OCI-LY1 (cell line): ENCODE data around the gene GABRP.

Experiments
- H2AFZ ChIP-seq: fragments of 200-600 bp; sonication (generic), shearing (Covaris generic); 2 replicates; pipeline ENCODE4 v1.6.0; 2014; ENCODE audit warnings: antibody characterized with exemption, mild to moderate bottlenecking, low read length
- H3F3A ChIP-seq: fragments of 200-600 bp; sonication (generic), shearing (Covaris generic); 2 replicates; pipeline ENCODE4 v1.6.0; 2014; ENCODE audit warnings: mild to moderate bottlenecking, antibody characterized with exemption, low read length, moderate library complexity; ENCODE audit not compliant: insufficient read depth
- H3K27ac ChIP-seq: fragments of 200-600 bp; sonication (generic); 2 replicates; pipeline ENCODE4 v1.5.1; 2014; ENCODE audit warnings: low read length, mixed run types, mild to moderate bottlenecking, low read depth; ENCODE audit not compliant: poor library complexity, severe bottlenecking
- H3K27me3 ChIP-seq: fragments of 200-600 bp; sonication (generic); 2 replicates; pipeline ENCODE4 v1.6.0; 2014; ENCODE audit warnings: antibody characterized with exemption, mild to moderate bottlenecking, low read length, moderate library complexity; ENCODE audit not compliant: insufficient read depth
- H3K36me3 ChIP-seq: fragments of 200-600 bp; sonication (generic); 2 replicates; pipeline ENCODE4 v1.6.1; 2014; ENCODE audit warnings: mild to moderate bottlenecking, antibody characterized with exemption, low read length, moderate library complexity, mixed read lengths; ENCODE audit not compliant: insufficient read depth
- H3K4me1 ChIP-seq: fragments of 200-600 bp; sonication (generic); 2 replicates; pipeline ENCODE4 v1.5.1; 2014; ENCODE audit warnings: mild to moderate bottlenecking, low read length, moderate library complexity; ENCODE audit not compliant: insufficient read depth, severe bottlenecking
- H3K4me2 ChIP-seq: fragments of 200-600 bp; sonication (generic), shearing (Covaris generic); 2 replicates; pipeline ENCODE4 v1.6.1; 2014; ENCODE audit warnings: low read length
- H3K4me3 ChIP-seq: fragments of 200-600 bp; sonication (generic); 2 replicates; pipeline ENCODE4 v1.5.1; 2014; ENCODE audit warnings: low read length, low read depth, mild to moderate bottlenecking, mixed read lengths; ENCODE audit not compliant: poor library complexity, severe bottlenecking
- H3K79me2 ChIP-seq: fragments of 200-600 bp; shearing (Covaris generic); 2 replicates; pipeline ENCODE4 v1.6.1; 2016; ENCODE audit warnings: mixed run types, low read length, mixed read lengths; ENCODE audit not compliant: insufficient read depth
- H3K9ac ChIP-seq: fragments of 200-600 bp; sonication (generic), shearing (Covaris generic); 2 replicates; pipeline ENCODE4 v1.6.1; 2014; ENCODE audit warnings: mild to moderate bottlenecking, low read length, mixed read lengths
- H3K9me2 ChIP-seq: fragments of 200-600 bp; sonication (generic), shearing (Covaris generic); 2 replicates; pipeline ENCODE4 v1.6.1; 2014; ENCODE audit warnings: low read depth, mild to moderate bottlenecking, low read length, mixed read lengths
- H3K9me3 ChIP-seq: fragments of 200-600 bp; shearing (Covaris generic); 2 replicates; pipeline ENCODE4 v1.6.1; 2014; ENCODE audit warnings: low read length, mixed read lengths
- H4K20me1 ChIP-seq: fragments of 200-600 bp; sonication (generic), shearing (Covaris generic); 2 replicates; pipeline ENCODE4 v1.6.0; 2016; ENCODE audit warnings: mild to moderate bottlenecking, low read length; ENCODE audit not compliant: insufficient read depth
- EZH2 ChIP-seq: fragments of 200-600 bp; sonication (generic), shearing (Covaris generic); IDR thresholded peaks from 2 replicates; pipeline ENCODE4 v1.8.0; 2017; ENCODE audit warnings: borderline replicate concordance, mixed run types, mild to moderate bottlenecking, antibody characterized with exemption, low read length, moderate library complexity, mixed read lengths
- TF ChIP-seq, protein P1 (sequence below): fragments of 200-600 bp; sonication (generic), shearing (Covaris generic); IDR thresholded peaks from 2 replicates; pipeline ENCODE4 v1.5.1; 2017; ENCODE audit warnings: mild to moderate bottlenecking, antibody characterized with exemption, low read length, moderate library complexity, mixed read lengths

Gene GABRP

DNA sequence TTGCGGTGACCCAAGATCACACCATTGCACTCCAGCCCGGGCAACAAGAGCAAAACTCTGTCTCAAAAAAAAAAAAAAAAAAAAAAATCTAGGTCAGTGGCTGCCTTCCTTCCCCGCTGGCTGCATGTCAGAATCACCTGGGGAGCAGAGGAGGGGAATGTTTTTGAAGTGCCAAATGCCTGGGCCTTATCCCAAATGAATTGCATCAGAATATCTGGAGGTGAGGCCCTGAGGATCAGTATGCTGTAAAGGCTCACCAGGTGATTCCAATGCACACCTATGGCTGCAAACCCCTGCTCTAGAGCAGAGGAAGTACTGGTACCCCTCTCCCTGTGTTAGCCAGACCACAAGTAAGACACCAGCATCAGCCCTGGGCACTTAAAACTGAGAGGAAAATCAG, 44.7 kb upstream of the GABRP start:
- Histone ChIP-seq H3K4me3 (no peak overlapping the region), H3K9me2 (no peaks in the 10 kb centered on the region)

GRCh38 chr5:170739446-170739845, 44.1 kb upstream of the GABRP start:
- H3K4me2 ChIP-seq, result no peak overlapping the region
- no peaks in the 10 kb centered on the region; the same call in 1 of the 2 replicates for H3K27me3 ChIP-seq
- H3K9ac ChIP-seq, result no peak overlapping the region
- H3K4me3 ChIP-seq, result no peak overlapping the region
- H4K20me1 ChIP-seq, result no peaks in the 10 kb centered on the region
- H3K36me3 ChIP-seq, result no peaks in the 10 kb centered on the region
- H2AFZ ChIP-seq, result no peak overlapping the region
- no peak overlapping the region for H3K27ac ChIP-seq
- no peaks in the 10 kb centered on the region for H3K9me3 ChIP-seq
- no peaks in the 10 kb centered on the region for H3K9me2 ChIP-seq
- no peaks in the 10 kb centered on the region for H3F3A ChIP-seq
- no peaks in the 10 kb centered on the region for H3K79me2 ChIP-seq
- no peak for TF ChIP-seq EZH2
- no peaks in the 10 kb centered on the region for H3K4me1 ChIP-seq

More for the DNA sequence above, 44.7 kb upstream of the GABRP start:
- Histone ChIP-seq H3K9ac (no peak overlapping the region), H3K4me2 (no peak overlapping the region), H3K4me1 (no peaks in the 10 kb centered on the region), H3F3A (no peaks in the 10 kb centered on the region), H3K27me3 (no peaks in the 10 kb centered on the region; the same call in 1 of the 2 replicates), H2AFZ (no peak overlapping the region), H4K20me1 (no peaks in the 10 kb centered on the region), H3K79me2 (no peaks in the 10 kb centered on the region), H3K9me3 (no peaks in the 10 kb centered on the region), H3K36me3 (no peaks in the 10 kb centered on the region), H3K27ac (no peak overlapping the region)
- TF ChIP-seq, protein P1, sequence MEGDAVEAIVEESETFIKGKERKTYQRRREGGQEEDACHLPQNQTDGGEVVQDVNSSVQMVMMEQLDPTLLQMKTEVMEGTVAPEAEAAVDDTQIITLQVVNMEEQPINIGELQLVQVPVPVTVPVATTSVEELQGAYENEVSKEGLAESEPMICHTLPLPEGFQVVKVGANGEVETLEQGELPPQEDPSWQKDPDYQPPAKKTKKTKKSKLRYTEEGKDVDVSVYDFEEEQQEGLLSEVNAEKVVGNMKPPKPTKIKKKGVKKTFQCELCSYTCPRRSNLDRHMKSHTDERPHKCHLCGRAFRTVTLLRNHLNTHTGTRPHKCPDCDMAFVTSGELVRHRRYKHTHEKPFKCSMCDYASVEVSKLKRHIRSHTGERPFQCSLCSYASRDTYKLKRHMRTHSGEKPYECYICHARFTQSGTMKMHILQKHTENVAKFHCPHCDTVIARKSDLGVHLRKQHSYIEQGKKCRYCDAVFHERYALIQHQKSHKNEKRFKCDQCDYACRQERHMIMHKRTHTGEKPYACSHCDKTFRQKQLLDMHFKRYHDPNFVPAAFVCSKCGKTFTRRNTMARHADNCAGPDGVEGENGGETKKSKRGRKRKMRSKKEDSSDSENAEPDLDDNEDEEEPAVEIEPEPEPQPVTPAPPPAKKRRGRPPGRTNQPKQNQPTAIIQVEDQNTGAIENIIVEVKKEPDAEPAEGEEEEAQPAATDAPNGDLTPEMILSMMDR, result no peak
- no peak for TF ChIP-seq EZH2

DNA sequence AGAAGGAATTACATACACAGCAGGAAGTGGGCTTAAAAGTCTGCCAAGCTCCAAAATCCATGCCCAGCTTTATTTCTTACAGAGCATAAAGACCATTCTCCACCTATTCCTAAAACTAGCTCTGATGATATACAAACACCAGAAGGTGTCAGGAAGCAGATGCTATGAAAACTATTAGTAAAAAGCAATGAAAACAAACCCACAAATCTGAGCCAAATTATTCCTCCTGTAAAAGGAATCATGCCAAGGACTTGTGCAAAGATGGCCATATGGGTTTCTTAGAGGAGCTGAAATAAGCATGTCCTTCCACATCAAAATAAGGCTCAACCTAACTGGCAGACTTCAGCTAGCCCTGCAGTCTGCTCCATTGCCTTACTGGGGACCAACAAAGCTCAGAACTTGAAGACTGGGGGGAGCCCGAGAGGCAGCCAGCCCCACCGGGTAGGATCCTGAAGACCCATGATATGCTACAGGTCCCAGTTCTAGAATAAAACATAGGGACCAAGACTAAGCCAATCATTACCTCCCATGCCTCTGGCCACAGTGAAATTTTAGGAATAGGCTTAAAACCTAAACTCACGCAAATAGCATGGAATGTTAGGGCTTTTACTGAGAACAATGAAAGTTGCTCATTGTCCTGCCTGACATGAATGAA, 42.8 kb upstream of the GABRP start:
- no peaks in the 10 kb centered on the region for H3K9me3 ChIP-seq
- H3K4me1 ChIP-seq, result no peaks in the 10 kb centered on the region
- H3F3A ChIP-seq, result no peaks in the 10 kb centered on the region
- H3K4me2 ChIP-seq, result no peak overlapping the region
- H3K9ac ChIP-seq, result no peak overlapping the region
- H2AFZ ChIP-seq, result no peak overlapping the region
- H3K27ac ChIP-seq, result no peak overlapping the region
- H3K27me3 ChIP-seq, result no peaks in the 10 kb centered on the region; the same call in 1 of the 2 replicates
- H4K20me1 ChIP-seq, result no peaks in the 10 kb centered on the region
- H3K79me2 ChIP-seq, result no peaks in the 10 kb centered on the region
- no peaks in the 10 kb centered on the region for H3K9me2 ChIP-seq
- H3K4me3 ChIP-seq, result no peak overlapping the region
- no peaks in the 10 kb centered on the region for H3K36me3 ChIP-seq
- no peak for TF ChIP-seq EZH2
- TF ChIP-seq, protein P1, result no peak

GRCh38 chr5:170741801-170742200, 41.7 kb upstream of the GABRP start:
- no peak overlapping the region for H2AFZ ChIP-seq
- no peak overlapping the region for H3K4me2 ChIP-seq
- TF ChIP-seq, protein P1, result no peak
- TF ChIP-seq EZH2, result no peak

More at GRCh38 chr5:170741801-170742200, 41.7 kb upstream of the GABRP start:
- Histone ChIP-seq H3K27ac (no peak overlapping the region), H3K79me2 (no peaks in the 10 kb centered on the region), H3K27me3 (no peaks in the 10 kb centered on the region; the same call in 1 of the 2 replicates), H3K36me3 (no peaks in the 10 kb centered on the region), H3F3A (no peaks in the 10 kb centered on the region), H3K9me3 (no peaks in the 10 kb centered on the region), H3K4me1 (no peaks in the 10 kb centered on the region), H3K9me2 (no peaks in the 10 kb centered on the region), H4K20me1 (no peaks in the 10 kb centered on the region), H3K4me3 (no peak overlapping the region), H3K9ac (no peak overlapping the region)
